Parathyroid adenoma (tissue), 2 donors: Measurements from ENCODE around the gene SLC25A47.

ENCODE experiments used
- H2AFZ ChIP-seq: fragments of 300-600 bp; sonication (generic); one replicate; pipeline ENCODE4 v1.7.0; 2017; ENCODE audit warnings: antibody characterized with exemption, mild to moderate bottlenecking
- H3K27ac ChIP-seq: fragments of 300-600 bp; sonication (generic); one replicate; pipeline ENCODE4 v1.7.0; 2017
- H3K27me3 ChIP-seq: fragments of 300-600 bp; sonication (generic); one replicate; pipeline ENCODE4 v1.7.0; 2017; ENCODE audit warnings: low read length; ENCODE audit not compliant: control insufficient read depth, insufficient read depth
- H3K36me3 ChIP-seq: fragments of 300-600 bp; sonication (generic); one replicate; pipeline ENCODE4 v1.7.0; 2017; ENCODE audit warnings: low read length; ENCODE audit not compliant: control insufficient read depth, insufficient read depth
- H3K4me1 ChIP-seq: fragments of 300-600 bp; sonication (generic); one replicate; pipeline ENCODE4 v1.7.0; 2017; ENCODE audit warnings: control low read depth
- H3K4me2 ChIP-seq: fragments of 300-600 bp; sonication (generic); one replicate; pipeline ENCODE4 v1.7.0; 2017; ENCODE audit warnings: low read length
- H3K4me3 ChIP-seq: fragments of 300-600 bp; sonication (generic); one replicate; pipeline ENCODE4 v1.7.0; 2017; ENCODE audit warnings: low read depth, low read length
- H3K79me2 ChIP-seq: fragments of 300-600 bp; sonication (generic); one replicate; pipeline ENCODE4 v1.7.0; 2017; ENCODE audit warnings: control low read depth
- H3K9ac ChIP-seq: fragments of 300-600 bp; sonication (generic); one replicate; pipeline ENCODE4 v1.7.0; 2017; ENCODE audit warnings: mild to moderate bottlenecking
- H3K9me3 ChIP-seq: fragments of 300-600 bp; sonication (generic); one replicate; pipeline ENCODE4 v1.7.0; 2017; ENCODE audit warnings: low read length; ENCODE audit not compliant: control insufficient read depth
- CTCF ChIP-seq: fragments of 300-600 bp; sonication (generic); IDR thresholded peaks from one replicate; pipeline ENCODE4 v1.7.0; 2017; ENCODE audit warnings: antibody characterized with exemption, mild to moderate bottlenecking
- donor health status: primary hyperparathyroidism.

The SLC25A47 gene

DNA sequence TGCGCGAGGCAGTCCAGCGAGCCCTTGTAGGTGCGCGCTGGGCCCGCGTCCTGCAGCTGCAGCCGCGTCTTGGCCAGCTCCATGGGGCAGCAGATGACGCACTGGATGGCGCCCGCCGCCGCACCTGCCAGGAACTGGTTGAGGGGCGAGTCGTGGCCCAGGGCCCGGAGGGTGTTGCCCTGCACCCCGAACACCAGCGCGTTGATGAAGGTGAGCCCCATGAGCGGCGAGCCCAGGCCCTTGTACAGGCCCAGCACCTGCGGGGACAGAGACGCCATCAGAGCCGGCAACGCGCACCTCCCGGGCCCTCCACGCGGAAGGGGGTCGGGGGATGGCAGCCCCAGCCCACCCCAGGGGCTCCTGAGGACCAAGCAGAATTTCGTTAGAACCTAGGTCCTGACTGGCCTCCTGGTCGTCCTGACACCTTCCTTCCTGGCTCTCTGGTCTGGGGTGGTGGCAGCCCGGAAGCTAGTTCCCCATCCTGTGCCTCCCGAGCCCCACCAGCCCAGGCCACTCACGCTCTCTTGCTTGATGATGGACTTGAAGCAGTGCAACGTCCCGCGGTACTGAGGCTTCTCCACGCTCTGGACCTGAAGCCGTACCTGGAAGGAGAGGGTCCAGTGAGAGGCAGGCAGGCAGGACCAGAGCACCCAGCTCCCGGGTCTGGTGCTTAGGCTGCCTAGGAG lies 30.2 kb upstream of the SLC25A47 start:
- H3K27ac ChIP-seq = no peak overlapping the region

DNA sequence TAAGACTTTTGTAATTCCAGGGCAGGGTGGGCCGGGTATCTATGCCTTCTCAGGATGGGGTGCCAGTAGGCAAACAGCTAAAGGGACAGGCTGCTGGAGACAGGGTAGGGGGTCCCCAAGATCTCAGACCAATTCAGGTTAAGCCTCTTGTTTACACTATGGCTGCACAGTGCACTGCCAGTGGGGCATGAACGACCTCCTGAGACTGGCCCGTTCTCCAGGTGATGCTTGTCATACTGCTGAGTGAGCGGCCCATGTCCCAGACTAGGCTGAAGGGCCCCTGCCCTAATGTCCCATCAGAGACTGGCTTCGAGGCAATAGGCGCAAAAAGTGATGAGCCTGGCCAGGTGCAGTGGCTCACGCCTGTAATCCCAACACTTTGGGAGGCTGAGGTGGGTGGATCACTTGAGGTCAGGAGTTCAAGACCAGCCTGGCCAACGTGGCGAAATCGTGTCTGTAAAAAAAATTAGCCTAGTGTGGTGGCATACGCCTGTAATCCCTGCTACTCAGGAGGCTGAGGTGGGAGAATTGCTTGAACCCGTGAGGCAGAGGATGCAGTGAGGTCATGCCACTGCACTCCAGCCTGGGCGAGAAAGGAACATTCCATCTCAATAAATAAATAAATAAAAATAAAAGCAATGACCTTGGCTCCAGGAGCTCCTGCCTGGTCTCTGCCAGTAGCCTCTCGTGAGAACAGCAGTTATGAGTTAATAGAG lies 29.5 kb upstream of the SLC25A47 start:
- TF ChIP-seq CTCF = no peak
- H3K9ac ChIP-seq = no peak overlapping the region
- no peak overlapping the region for H3K4me3 ChIP-seq
- no peak overlapping the region for H2AFZ ChIP-seq
- H3K4me1 ChIP-seq = no peaks in the 10 kb centered on the region
- H3K4me2 ChIP-seq = no peak overlapping the region
- no peak overlapping the region for H3K27ac ChIP-seq
- H3K9me3 ChIP-seq = no peaks in the 10 kb centered on the region
- H3K79me2 ChIP-seq = peaks cover 4% of the 10 kb centered on the region
- no peaks in the 10 kb centered on the region for H3K27me3 ChIP-seq
- H3K36me3 ChIP-seq = no peaks in the 10 kb centered on the region

More for the DNA sequence above, 30.2 kb upstream of the SLC25A47 start:
- Histone ChIP-seq H3K4me3 (no peak overlapping the region), H3K79me2 (peaks cover 4% of the 10 kb centered on the region), H3K9ac (no peak overlapping the region), H3K36me3 (no peaks in the 10 kb centered on the region), H2AFZ (no peak overlapping the region), H3K4me1 (no peaks in the 10 kb centered on the region), H3K4me2 (no peak overlapping the region), H3K9me3 (no peaks in the 10 kb centered on the region), H3K27me3 (no peaks in the 10 kb centered on the region)
- TF ChIP-seq CTCF = no peak

GRCh38 chr14:100294213-100294962 lies 28.8 kb upstream of the SLC25A47 start:
- H3K9ac ChIP-seq = no peak overlapping the region
- peaks cover 4% of the 10 kb centered on the region for H3K79me2 ChIP-seq
- no peaks in the 10 kb centered on the region for H3K4me1 ChIP-seq
- H2AFZ ChIP-seq = no peak overlapping the region
- no peak overlapping the region for H3K4me2 ChIP-seq
- no peaks in the 10 kb centered on the region for H3K27me3 ChIP-seq
- H3K9me3 ChIP-seq = no peaks in the 10 kb centered on the region
- H3K36me3 ChIP-seq = no peaks in the 10 kb centered on the region
- H3K4me3 ChIP-seq = no peak overlapping the region
- no peak overlapping the region for H3K27ac ChIP-seq
- no peak for TF ChIP-seq CTCF

DNA sequence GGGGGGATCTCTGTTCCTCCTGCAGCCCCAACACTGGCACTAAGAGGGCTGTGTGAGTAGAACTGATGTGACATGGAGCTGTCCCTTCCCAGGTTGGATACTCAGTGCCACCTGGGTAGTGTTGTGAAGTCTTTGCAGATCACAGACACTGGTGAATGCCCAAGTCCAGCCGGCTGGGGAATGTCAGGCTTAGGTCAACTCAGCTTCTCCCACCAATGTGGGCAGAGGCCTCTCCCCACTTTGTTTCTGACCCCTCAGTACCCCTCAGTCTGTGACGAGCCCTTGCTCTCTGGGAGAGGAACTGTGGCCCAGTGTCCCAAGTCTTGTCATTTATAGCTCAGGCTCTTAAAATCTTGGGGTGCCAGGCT lies 28.2 kb upstream of the SLC25A47 start:
- no peaks in the 10 kb centered on the region for H3K36me3 ChIP-seq
- H3K27ac ChIP-seq = no peak overlapping the region
- no peak overlapping the region for H3K9ac ChIP-seq
- H3K9me3 ChIP-seq = no peaks in the 10 kb centered on the region
- no peak overlapping the region for H2AFZ ChIP-seq
- no peak overlapping the region for H3K4me2 ChIP-seq
- no peaks in the 10 kb centered on the region for H3K27me3 ChIP-seq
- no peak for TF ChIP-seq CTCF
- H3K4me3 ChIP-seq = no peak overlapping the region
- H3K4me1 ChIP-seq = no peaks in the 10 kb centered on the region
- peaks cover 4% of the 10 kb centered on the region for H3K79me2 ChIP-seq
